IPS-20b (cell line): ENCODE measurements around the gene RPL39L.

Experiments
- H3K27ac ChIP-seq: one replicate; pipeline ENCODE4 v1.5.1; 2013; ENCODE audit warnings: low read length
- H3K27me3 ChIP-seq: 2 replicates; pipeline ENCODE4 v1.6.1; 2013; ENCODE audit warnings: mild to moderate bottlenecking, low read length, inconsistent platforms; ENCODE audit not compliant: insufficient read depth
- H3K36me3 ChIP-seq: 2 replicates; pipeline ENCODE4 v1.6.1; 2013; ENCODE audit warnings: low read depth, mild to moderate bottlenecking, inconsistent platforms, low read length, moderate library complexity; ENCODE audit not compliant: insufficient read depth
- H3K4me1 ChIP-seq: 2 replicates; pipeline ENCODE4 v1.6.1; 2013; ENCODE audit warnings: mild to moderate bottlenecking, control low read depth, inconsistent platforms, low read length, moderate library complexity; ENCODE audit not compliant: insufficient read depth
- H3K4me3 ChIP-seq: 2 replicates; pipeline ENCODE4 v1.5.1; 2013; ENCODE audit warnings: mild to moderate bottlenecking, low read length, inconsistent platforms
- H3K9ac ChIP-seq: 2 replicates; pipeline ENCODE4 v1.6.1; 2013; ENCODE audit warnings: low read depth, mild to moderate bottlenecking, inconsistent platforms, low read length, moderate library complexity
- H3K9me3 ChIP-seq: 2 replicates; pipeline ENCODE4 v1.6.1; 2013; ENCODE audit warnings: mild to moderate bottlenecking, low read depth, low read length, inconsistent platforms; ENCODE audit not compliant: insufficient read depth

The RPL39L gene

GRCh38 chr3:187073581-187074098 is 65.7 kb downstream of the RPL39L start:
- peaks cover 6% of the 10 kb centered on the region; the same call in 1 of the 2 replicates for H3K4me1 ChIP-seq
- no peak overlapping the region for H3K4me3 ChIP-seq
- no peaks in the 10 kb centered on the region for H3K27me3 ChIP-seq
- no peak overlapping the region for H3K9ac ChIP-seq
- no peaks in the 10 kb centered on the region for H3K9me3 ChIP-seq
- H3K36me3 ChIP-seq: peaks cover 82% of the 10 kb centered on the region
- no peak overlapping the region for H3K27ac ChIP-seq

GRCh38 chr3:187072511-187072910 is 66.8 kb downstream of the RPL39L start:
- Histone ChIP-seq H3K9me3 (no peaks in the 10 kb centered on the region), H3K27me3 (no peaks in the 10 kb centered on the region), H3K36me3 (peaks cover 79% of the 10 kb centered on the region), H3K27ac (no peak overlapping the region), H3K4me3 (no peak overlapping the region), H3K9ac (no peak overlapping the region), H3K4me1 (peaks cover 6% of the 10 kb centered on the region; the same call in 1 of the 2 replicates)

DNA sequence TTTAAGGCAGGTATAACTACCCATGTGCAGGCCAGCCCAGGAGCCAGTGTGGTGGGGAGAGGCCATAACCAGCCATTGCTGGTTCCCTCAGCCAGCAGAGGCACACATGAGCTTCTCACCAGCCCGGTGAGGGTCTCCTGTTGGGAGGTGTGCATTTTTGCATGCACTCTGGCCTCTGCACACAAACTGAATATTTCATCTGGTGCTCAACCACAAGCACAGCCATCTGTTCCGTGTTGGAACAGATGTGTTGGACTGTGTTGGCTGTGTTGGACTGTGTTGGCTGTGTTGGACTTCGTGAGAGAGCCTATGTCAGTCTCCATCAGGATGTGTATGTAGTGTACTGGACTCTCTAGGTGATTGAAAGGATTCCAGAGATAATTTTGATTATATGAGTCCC is 67.2 kb downstream of the RPL39L start:
- no peaks in the 10 kb centered on the region for H3K27me3 ChIP-seq

More for the DNA sequence above, 67.2 kb downstream of the RPL39L start:
- peaks cover 77% of the 10 kb centered on the region for H3K36me3 ChIP-seq
- H3K4me3 ChIP-seq: no peak overlapping the region
- 0 out of 2 replicates have a peak, but pooled peaks cover 6% of the 10 kb centered on the region for H3K4me1 ChIP-seq
- H3K27ac ChIP-seq: no peak overlapping the region
- H3K9ac ChIP-seq: no peak overlapping the region
- H3K9me3 ChIP-seq: no peaks in the 10 kb centered on the region
